ENCODE data around the gene SPTBN2.
"Not testable (repeated sequence)": the region's sequence is repeated elsewhere in the genome, so short reads cannot be mapped to it uniquely, and the experiment has no call there.

The SPTBN2 gene

GRCh38 chr11:66684635-66685034 is 44.4 kb downstream of the SPTBN2 start:
- DNase-seq (ENCODE audit: low read depth): no peak

GRCh38 chr11:66683877-66684276 is 45.1 kb downstream of the SPTBN2 start:
- no peak for DNase-seq (ENCODE audit: low read depth)

DNA sequence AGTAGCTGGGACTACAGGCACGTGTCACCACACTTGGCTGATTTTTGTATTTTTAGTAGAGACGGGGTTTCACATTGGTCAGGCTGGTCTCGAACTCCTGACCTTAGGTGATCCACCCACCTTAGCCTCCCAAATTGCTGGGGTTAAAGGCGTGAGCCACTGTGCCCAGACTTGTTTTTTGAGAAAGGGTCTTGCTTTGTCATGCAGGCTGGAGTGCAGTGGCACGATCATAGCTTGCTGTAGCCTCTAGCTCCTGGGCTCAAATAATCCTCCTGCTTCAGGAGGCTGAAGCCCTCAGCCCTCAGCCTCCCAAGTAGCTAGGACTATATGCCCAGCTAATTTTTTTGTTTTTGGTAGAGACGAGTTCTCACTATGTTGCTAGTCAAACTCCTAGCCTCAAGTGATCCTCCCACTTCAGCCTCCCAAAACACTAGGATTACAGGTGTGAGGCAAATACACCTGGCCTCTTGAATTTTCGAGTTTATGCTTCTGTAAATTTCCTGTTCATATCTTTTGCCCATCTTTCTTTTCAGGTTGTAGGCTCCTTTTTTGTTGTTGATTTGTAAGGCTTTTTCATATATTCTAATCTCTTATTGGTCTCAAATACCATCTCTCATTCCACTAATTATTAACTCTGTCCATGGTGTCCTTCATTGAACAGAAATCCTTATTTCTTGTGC is 47.9 kb downstream of the SPTBN2 start:
- DNase-seq (ENCODE audit: low read depth): no peak

DNA sequence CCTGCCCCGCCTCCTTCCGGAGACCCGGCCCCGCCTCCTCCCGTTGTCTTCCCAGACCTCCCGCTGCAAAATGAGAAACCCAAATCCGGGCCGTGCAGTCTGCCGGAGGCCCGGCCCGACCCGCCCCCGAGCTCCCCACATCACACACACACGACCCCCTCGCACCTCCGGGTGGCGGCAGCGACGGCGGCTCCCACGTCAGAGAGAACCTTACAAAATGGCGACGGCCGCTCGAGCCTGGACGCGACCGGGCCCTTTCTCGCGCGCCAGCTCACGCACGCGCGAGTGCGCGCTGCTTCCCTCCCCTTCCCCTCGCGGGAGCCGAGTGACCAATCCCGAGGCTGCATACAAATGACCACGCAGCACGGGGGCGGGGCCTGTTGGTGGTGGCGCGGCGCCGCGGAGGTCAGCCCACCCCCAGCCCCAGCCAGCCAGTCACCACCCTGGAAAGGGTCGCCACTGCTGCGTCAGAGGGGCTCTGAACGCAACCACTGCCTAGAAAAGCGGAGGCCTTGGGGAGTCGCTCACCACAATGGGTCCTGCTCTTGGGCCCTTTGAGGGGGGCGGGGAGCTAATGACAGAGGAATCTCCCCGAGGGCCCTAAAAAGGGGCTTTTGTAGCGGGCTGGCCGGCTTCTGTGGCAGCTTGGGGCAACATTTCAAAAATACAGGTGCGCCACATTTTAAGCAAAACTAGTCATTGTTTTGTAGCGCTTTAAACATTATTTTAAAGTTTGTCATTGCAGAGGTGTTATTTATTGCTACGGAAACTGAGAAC is 51.2 kb downstream of the SPTBN2 start, which contains the start of gene RBM4B:
TSS of gene RBM4B (minus strand) at position 289 of the 777 bp plus-strand sequence. CDS start 808 bp downstream, outside the sequence.
- DNase-seq (ENCODE audit: low read depth): peak; percentile 93

DNA sequence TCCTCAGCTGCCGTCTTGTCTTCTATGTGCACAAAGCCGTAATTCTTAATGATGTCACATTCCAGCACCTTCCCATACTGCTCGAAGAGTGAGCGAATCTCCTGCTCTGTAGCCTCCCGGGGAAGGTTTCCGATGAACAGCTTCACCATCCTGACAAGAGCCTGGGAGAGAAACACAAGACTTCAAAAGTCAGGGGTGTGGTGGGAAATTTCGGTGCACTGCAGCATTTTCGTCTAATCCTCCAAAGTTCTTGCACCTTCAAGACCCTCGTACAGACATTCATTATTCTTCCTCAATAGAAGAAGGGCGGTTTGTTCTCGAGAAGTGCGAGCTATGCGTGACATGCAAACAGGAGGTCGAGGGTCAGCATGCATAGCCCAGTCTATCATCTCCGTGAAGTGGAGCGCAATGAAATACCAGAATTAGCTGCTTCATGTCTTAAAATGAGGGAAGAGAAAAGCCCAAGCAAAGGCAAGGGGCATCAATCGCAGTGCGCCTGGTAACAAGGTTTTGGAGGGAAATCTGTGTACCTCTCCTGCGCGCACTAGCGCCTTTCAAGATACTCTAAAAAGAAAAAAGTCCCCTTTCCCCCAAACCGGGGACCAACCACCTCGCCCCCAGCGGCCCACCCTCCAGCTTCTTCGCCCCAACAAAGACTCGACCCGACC is 52.0 kb downstream of the SPTBN2 start:
- DNase-seq (ENCODE audit: low read depth): no peak

GRCh38 chr11:66676282-66676919 is 52.6 kb downstream of the SPTBN2 start:
- DNase-seq (ENCODE audit: low read depth): no peak

DNA sequence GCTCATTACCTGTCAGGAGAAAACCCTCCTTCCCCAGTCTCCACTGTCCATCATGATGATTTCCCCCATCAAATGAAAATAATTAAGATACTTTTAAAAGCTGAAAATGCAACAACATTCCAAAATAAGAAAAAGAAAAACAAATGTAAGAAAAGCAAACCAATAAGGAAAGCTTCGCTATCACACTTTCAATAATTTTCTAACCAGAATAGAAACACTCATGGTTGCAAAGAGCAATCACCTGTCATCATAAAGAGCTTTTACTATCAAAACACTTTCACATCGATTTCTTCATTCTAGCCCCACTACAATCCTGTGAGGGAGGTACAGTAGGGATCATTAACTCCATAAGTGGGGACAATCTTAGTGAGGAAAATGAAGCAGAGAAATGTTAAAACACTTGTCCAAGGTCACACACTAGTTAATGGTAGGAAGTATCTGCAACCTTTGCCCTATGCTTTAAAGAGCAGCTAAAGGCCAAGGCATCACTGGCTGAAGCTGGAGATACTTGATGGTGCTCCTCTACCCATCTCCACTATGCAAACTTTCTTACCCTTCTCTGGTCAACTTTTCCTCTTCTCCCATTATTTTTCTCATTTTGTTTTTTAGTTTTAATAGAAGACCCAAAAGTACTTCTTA is 53.9 kb downstream of the SPTBN2 start:
- DNase-seq (ENCODE audit: low read depth): no peak

DNA sequence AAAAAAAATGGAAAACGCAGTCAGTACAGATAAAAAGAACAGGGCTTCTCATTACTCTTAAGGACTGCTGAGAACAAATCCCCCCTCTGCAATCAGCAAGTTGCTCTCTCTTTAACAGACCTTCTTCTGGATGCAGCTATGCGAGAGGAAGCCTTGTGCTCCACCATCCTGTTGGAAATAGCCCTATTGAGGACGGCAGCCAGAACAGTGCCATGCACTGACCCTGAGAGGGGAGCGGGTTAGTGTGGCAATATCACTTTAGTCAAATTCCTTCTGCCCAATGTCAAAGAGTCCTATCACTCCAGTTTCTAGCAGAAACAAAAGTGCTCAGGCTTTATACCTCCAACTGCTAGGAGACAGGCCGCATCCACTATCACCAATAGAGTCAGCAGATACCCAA is 58.2 kb downstream of the SPTBN2 start:
- no peak for DNase-seq (ENCODE audit: low read depth)

- DNase-seq (ENCODE audit: low read depth): no peak
Measured at GRCh38 chr11:66665369-66665768, 63.6 kb downstream of the SPTBN2 start.

GRCh38 chr11:66663741-66664296 is 65.2 kb downstream of the SPTBN2 start:
- no peak for DNase-seq (ENCODE audit: low read depth)

DNA sequence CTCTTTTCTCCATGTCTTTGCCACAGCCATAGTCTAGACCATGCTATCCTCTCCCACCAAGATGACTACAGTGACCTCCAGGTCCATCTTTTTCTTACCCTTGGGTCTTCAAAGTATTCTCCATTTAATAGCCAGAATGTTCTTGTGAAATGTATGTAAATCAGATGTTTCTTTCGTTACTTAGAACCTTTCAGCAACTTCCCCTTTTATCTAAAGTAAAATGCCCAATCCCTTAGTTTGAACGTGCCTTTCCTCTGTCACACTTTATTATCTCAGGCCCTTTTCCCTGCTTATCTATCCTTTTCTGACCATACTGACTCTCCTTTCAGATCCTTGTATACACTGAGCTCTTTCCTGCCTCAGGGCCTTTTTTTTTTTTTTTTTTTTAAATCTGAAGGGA is 69.3 kb downstream of the SPTBN2 start:
- no peak for DNase-seq (ENCODE audit: low read depth)

DNA sequence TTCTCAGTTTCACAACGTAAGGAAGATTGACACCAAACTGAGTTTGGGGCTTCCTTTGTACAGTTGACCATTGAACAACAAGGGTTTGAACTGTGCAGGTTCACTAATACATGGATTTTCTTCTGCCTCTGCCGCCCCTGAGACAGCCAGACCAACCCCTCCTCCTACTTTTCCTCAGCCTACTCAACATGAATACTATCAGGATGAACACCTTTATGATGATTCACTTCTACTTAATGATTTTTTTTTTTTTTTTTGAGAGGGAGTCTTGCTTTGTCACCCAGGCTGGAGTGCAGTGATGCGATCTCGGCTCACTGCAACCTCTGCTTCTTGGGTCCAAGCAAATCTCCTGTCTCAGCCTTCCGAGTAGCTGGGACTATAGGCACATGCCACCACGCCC is 75.9 kb downstream of the SPTBN2 start:
- DNase-seq (ENCODE audit: low read depth): no peak

GRCh38 chr11:66652651-66653050 is 76.4 kb downstream of the SPTBN2 start:
- no peak for DNase-seq (ENCODE audit: low read depth)

DNA sequence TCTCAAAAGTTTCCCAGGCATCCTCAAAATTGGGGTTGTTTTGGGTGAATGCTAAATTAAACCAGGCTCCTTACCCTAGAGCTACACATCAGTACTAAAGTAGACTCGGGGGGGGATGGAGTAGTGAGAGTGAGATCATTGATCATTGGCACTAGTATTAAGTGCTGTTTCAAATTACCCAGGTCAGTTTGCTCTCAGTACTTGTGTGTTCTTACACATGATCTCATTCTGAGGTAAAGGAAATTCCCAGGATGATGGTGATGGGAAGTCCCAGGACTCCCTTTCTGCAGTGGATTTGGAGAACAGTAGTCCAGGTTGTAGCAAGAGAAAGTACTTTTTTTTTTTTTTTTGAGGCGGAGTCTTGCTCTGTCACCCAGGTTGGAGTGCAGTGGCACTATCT is 78.0 kb downstream of the SPTBN2 start:
- DNase-seq (ENCODE audit: low read depth): no peak

GRCh38 chr11:66649903-66650302 is 79.1 kb downstream of the SPTBN2 start:
- no peak for DNase-seq (ENCODE audit: low read depth)

DNA sequence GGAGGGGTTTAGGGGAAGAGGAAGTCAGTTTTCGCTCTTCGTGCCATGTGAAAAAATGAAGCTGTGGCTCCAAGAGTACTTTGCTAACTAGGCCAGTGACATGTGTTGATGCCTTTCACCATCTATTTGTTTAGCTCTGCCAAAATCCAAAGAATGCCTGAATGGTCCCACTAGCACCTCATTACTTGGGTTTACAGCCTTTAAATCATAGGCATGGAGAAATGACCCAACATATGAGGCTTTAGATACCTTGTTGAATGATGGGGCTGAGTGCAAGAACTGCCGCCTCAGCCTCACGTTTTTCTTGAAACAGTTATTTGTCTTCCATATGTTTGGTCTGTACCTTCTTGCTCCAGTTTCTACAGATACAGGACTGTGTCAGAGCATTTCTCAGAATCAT is 82.2 kb downstream of the SPTBN2 start:
- DNase-seq (ENCODE audit: low read depth): no peak

DNA sequence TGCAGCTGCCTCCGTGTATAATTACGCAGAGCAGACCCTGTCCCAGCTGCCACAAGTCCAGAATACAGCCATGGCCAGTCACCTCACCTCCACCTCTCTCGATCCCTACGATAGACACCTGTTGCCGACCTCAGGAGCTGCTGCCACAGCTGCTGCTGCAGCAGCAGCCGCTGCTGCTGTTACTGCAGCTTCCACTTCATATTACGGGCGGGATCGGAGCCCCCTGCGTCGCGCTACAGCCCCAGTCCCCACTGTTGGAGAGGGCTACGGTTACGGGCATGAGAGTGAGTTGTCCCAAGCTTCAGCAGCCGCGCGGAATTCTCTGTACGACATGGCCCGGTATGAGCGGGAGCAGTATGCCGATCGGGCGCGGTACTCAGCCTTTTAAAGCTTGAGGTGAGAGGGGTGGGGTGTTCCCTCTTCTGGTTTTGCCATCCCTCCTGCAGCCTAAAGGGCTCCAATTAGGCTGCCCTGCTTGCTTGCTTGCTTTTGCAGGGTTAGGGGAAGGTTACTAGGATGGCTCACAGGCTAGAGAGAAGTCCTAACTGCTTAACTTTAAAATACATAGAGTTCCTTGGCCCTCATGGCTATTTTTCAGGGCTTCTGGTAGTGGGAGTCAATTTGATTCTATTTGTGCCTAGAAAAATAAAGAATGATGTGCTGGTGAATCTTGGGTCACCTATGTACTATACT is 85.1 kb downstream of the SPTBN2 start:
- DNase-seq (ENCODE audit: low read depth): no peak

GRCh38 chr11:66641834-66642233 is 87.2 kb downstream of the SPTBN2 start:
- no peak for DNase-seq (ENCODE audit: low read depth)

DNA sequence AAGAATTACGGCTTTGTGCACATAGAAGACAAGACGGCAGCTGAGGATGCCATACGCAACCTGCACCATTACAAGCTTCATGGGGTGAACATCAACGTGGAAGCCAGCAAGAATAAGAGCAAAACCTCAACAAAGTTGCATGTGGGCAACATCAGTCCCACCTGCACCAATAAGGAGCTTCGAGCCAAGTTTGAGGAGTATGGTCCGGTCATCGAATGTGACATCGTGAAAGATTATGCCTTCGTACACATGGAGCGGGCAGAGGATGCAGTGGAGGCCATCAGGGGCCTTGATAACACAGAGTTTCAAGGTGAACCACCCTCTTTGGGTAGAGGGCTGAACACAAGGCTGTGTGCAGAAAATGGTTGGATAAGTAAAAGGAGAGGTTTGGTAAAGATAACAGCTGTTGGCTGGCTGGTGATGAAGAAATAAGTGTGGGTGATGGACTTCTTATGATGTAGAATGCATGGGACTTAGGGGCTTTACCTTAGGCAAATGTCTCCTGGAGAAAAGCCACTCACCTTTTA is 89.1 kb downstream of the SPTBN2 start:
- DNase-seq (ENCODE audit: low read depth): not testable (repeated sequence)

- DNase-seq (ENCODE audit: low read depth): peak; percentile 9
Measured at GRCh38 chr11:66639066-66639813, 89.8 kb downstream of the SPTBN2 start.
